Skeletal muscle satellite cell (primary cell): ENCODE results near the gene NADK.

Experiments
- H3K27me3 ChIP-seq: 2 replicates; pipeline ENCODE4 v1.7.0; 2013; ENCODE audit warnings: low read length; ENCODE audit not compliant: control insufficient read depth, insufficient read depth
- H3K36me3 ChIP-seq: 2 replicates; pipeline ENCODE4 v1.7.0; 2013; ENCODE audit warnings: mild to moderate bottlenecking, control low read depth, low read length; ENCODE audit not compliant: insufficient read depth
- H3K4me1 ChIP-seq: 2 replicates; pipeline ENCODE4 v1.7.0; 2013; ENCODE audit warnings: low read length; ENCODE audit not compliant: control insufficient read depth, insufficient read depth
- H3K4me2 ChIP-seq: 2 replicates; pipeline ENCODE4 v1.7.0; 2013; ENCODE audit warnings: mild to moderate bottlenecking, low read length
- H3K4me3 ChIP-seq: 2 replicates; pipeline ENCODE4 v1.7.0; 2013; ENCODE audit warnings: low read length
- H3K9ac ChIP-seq: 2 replicates; pipeline ENCODE4 v1.7.0; 2013; ENCODE audit warnings: mild to moderate bottlenecking, low read depth, low read length, moderate library complexity
- H3K9me3 ChIP-seq: replicated peaks from 2 replicates; pipeline ENCODE4 v1.7.0; 2013; ENCODE audit warnings: mild to moderate bottlenecking, control low read depth, low read length

Gene NADK

DNA sequence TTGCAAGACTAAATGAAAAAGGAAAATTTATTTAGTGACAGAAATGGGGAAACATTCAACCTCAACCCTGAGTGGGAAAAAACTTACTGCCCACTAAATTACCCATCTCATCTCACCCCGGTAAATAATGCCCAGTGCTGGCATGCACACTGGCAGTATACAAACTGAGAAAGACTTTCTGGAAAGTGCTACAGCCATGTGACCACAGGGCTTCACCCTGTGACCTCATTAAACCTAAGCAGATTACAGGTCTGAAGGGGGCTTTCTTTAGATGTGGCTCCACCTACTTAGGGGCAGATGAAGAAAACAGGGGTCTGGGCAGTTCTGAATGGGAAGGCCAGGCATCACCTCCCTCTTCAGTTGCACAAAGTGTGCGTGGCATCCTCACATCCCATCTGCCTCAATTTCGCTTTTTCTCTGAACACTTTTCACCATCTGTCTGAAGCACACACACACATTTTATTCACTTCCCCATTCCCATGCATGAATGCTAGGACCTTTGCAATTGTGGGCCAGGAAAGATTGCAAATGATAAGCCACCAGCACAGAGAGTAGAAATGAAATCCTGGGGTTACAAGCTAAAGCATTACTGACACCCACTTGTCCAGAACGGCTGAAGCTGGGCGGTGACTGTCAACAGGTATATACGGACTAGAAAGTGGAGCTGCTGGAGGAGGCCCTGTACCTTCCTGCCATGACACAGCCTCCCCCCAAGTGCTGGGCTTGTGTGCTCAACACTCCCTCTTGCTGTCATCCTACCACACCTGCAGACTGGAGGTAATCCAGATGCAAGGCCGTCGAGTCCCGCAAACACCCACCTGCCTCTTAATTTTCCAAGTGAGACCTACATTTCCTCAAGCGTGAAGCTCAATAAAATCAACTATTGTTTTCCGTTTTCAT, 2.7 kb downstream of the NADK start:
- Histone ChIP-seq H3K36me3 (peaks cover 19% of the 10 kb centered on the region), H3K9ac (no peak overlapping the region), H3K4me1 (peaks cover 38% of the 10 kb centered on the region), H3K4me2 (peak overlapping the region; percentile 48), H3K4me3 (no peak overlapping the region), H3K27me3 (no peaks in the 10 kb centered on the region), H3K9me3 (no peaks in the 10 kb centered on the region)

GRCh38 chr1:1773874-1774273, 4.4 kb downstream of the NADK start:
- Histone ChIP-seq H3K9me3 (no peaks in the 10 kb centered on the region), H3K4me2 (no peak overlapping the region), H3K27me3 (no peaks in the 10 kb centered on the region), H3K4me3 (no peak overlapping the region), H3K36me3 (peaks cover 19% of the 10 kb centered on the region), H3K4me1 (peaks cover 21% of the 10 kb centered on the region), H3K9ac (no peak overlapping the region)

DNA sequence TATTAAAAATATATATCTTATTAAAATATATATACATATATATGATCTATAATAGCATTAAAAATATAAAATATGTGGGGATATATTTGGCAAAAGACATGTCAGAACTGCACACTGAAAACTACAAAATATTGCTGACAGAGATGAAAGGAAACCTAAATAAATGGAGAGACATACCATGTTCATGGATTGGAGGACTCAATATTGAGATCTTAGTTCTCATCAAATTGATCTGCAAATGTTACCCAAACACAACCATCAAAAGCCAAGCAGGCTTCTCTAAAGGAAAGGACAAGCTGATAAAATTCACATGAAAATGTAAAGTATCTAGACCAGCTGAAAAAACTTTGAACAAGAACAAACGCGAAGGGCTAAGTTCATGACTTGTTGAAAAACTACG, 7.2 kb downstream of the NADK start:
- Histone ChIP-seq H3K36me3 (peaks cover 26% of the 10 kb centered on the region), H3K4me1 (peaks cover 9% of the 10 kb centered on the region), H3K9ac (no peak overlapping the region)

GRCh38 chr1:1770102-1770501, 8.2 kb downstream of the NADK start:
- H3K36me3 ChIP-seq, result peaks cover 23% of the 10 kb centered on the region
- no peaks in the 10 kb centered on the region for H3K4me1 ChIP-seq
- H3K9me3 ChIP-seq, result no peaks in the 10 kb centered on the region

More for the DNA sequence above, 7.2 kb downstream of the NADK start:
- Histone ChIP-seq H3K4me2 (no peak overlapping the region), H3K27me3 (no peaks in the 10 kb centered on the region), H3K4me3 (no peak overlapping the region), H3K9me3 (no peaks in the 10 kb centered on the region)

GRCh38 chr1:1768249-1768992, 9.8 kb downstream of the NADK start:
- Histone ChIP-seq H3K36me3 (peaks cover 38% of the 10 kb centered on the region), H3K4me3 (no peak overlapping the region), H3K27me3 (no peaks in the 10 kb centered on the region), H3K9ac (no peak overlapping the region), H3K4me2 (no peak overlapping the region), H3K4me1 (no peaks in the 10 kb centered on the region), H3K9me3 (no peaks in the 10 kb centered on the region)

More at GRCh38 chr1:1770102-1770501, 8.2 kb downstream of the NADK start:
- no peak overlapping the region for H3K4me3 ChIP-seq
- H3K27me3 ChIP-seq, result no peaks in the 10 kb centered on the region
- no peak overlapping the region for H3K4me2 ChIP-seq
- no peak overlapping the region for H3K9ac ChIP-seq

DNA sequence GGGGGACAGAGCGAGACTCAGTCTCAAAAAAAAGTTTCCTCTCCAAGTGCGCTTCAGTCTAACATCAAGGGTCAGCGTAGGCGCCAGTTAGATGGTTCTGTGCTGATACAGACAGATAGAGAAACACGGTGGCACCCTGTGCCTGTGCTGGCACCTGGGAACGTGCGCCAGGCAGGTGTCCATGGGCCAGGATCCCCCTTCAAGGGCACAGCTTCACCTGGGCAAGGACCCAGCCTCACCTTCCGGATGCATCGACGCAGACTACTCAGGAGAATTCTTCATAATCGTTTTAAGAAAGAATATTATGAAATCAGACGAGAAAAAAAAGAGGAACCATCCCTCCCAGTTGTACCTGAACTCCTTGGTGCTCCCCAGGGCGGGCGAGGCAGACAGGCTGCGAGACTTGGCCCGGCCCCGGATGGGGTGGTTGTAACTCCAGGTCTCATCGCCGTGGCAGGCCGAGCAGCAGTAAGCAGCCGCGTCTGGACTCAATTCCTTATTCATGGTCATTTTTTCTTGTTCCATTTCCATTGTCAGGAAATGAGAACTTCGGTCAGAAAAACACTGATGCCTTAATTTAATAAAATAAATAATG, 13.3 kb downstream of the NADK start:
- H3K9me3 ChIP-seq, result no peaks in the 10 kb centered on the region
- peaks cover 42% of the 10 kb centered on the region for H3K36me3 ChIP-seq
- no peak overlapping the region for H3K4me2 ChIP-seq
- no peaks in the 10 kb centered on the region for H3K27me3 ChIP-seq
- H3K4me1 ChIP-seq, result no peaks in the 10 kb centered on the region
- no peak overlapping the region for H3K9ac ChIP-seq
- H3K4me3 ChIP-seq, result no peak overlapping the region

DNA sequence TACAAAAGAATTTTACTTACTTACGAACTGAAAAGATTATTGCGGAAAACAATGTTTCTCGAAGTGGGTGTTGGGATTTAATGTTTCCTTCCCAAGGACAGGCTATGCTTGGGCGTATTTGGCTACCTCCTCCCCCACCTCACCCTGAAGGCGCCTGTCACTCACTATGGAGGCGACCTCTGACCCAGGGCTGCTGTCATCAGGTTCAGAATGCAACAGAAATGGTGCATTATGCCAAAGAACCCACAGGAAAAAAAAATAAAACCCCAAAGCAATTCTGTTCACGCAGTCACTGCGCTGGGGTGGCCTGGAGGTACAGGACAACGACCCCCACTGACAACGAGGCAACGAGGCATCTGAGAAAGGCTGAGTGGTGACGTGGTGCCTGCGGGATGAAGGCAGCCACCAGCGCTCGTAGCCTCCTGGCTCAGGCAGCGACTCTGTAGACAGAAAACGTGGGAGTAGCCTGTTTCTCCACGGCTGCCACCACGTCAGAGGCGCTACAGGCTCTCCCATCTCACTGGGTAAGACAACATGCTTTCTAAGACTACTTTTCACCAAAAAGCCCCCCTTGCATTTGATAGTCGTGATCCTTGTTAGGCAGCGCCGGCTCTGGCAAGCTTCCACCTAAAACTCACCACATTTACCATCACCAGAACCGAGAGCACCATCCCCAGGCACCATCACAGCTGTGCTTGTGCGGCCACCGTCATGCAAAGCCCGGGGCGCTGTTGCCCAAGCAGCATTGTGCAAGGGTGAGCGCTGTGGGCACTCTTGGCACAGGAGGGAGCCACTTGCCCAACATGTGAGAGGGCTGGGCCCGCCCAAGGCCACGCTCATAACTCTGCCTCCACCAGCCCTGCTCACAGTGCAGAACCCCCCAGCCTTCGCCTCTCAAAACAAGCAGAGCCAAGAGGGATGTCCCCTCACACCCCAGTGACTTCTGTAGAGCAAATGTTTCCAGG, 14.3 kb downstream of the NADK start:
- H3K4me1 ChIP-seq, result peaks cover 2% of the 10 kb centered on the region
- no peak overlapping the region for H3K4me3 ChIP-seq
- H3K27me3 ChIP-seq, result no peaks in the 10 kb centered on the region
- H3K9me3 ChIP-seq, result no peaks in the 10 kb centered on the region
- H3K36me3 ChIP-seq, result peaks cover 49% of the 10 kb centered on the region
- H3K4me2 ChIP-seq, result no peak overlapping the region
- H3K9ac ChIP-seq, result no peak overlapping the region

DNA sequence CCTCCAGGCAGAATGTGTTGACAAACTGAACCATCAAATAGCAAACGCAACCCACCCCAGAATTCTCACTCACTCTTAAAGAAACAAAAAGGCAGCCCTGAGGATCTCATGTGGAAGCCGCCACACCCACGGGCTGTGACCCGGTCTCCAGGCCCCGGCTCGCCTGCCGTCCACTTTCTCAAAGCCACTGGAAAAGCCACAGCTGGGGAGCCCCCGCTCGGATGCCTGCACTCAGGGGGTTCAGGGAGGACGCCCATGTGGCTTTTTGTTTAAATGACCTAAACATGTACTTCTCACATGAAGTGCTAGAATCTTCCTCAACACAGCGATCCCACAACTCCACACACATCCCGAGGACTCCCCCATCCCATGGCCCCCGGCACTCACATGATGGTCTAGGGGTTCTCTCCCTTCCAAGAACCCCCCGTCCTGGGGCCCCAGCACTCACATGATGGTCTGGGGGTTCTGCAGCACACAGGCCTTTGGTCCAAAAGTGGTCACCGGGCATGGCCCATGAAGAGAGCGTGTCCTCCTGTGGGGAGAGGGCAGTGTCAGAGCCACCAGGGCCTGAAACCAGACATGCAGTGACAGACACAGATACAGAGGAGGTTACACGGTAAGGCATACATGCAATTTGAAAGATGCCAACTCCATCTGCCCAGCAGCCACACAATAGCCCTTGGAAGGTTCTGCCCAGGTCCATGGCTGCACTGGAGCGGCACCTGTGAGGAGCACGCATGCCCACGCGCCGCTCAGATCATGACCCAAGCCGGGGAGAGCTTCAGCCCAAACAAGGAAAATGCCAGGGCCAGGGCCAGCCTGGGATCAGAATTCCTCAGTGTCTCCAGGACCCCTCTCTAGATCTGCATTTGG, 16.5 kb downstream of the NADK start:
- no peaks in the 10 kb centered on the region for H3K9me3 ChIP-seq
- no peaks in the 10 kb centered on the region for H3K27me3 ChIP-seq
- peaks cover 51% of the 10 kb centered on the region for H3K36me3 ChIP-seq
- no peak overlapping the region for H3K9ac ChIP-seq
- peaks cover 5% of the 10 kb centered on the region for H3K4me1 ChIP-seq
- no peak overlapping the region for H3K4me3 ChIP-seq
- H3K4me2 ChIP-seq, result no peak overlapping the region

GRCh38 chr1:1760715-1761114, 17.6 kb downstream of the NADK start:
- no peak overlapping the region for H3K4me3 ChIP-seq
- H3K36me3 ChIP-seq, result peaks cover 60% of the 10 kb centered on the region
- H3K4me1 ChIP-seq, result peaks cover 5% of the 10 kb centered on the region

DNA sequence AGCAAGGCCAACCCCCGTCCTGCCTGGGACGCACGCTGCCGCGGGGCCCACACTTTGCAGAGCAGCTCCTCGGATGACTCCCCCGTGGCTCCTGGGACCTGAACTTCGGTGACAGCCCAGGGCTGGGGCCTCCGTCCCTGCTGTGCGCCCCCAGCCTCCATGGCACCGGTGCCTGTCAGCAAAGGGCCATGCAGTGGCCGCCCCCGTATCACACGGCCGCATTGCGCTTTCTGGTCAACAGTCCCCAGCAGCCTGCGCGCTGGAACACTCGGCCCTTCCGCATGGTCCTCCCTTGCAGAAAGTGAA, 18.0 kb downstream of the NADK start:
- no peaks in the 10 kb centered on the region for H3K9me3 ChIP-seq
- no peak overlapping the region for H3K4me2 ChIP-seq
- no peak overlapping the region for H3K4me3 ChIP-seq
- peaks cover 63% of the 10 kb centered on the region for H3K36me3 ChIP-seq
- no peaks in the 10 kb centered on the region for H3K27me3 ChIP-seq
- H3K4me1 ChIP-seq, result peaks cover 5% of the 10 kb centered on the region
- H3K9ac ChIP-seq, result no peak overlapping the region

More at GRCh38 chr1:1760715-1761114, 17.6 kb downstream of the NADK start:
- no peaks in the 10 kb centered on the region for H3K9me3 ChIP-seq
- no peak overlapping the region for H3K9ac ChIP-seq
- H3K27me3 ChIP-seq, result no peaks in the 10 kb centered on the region
- H3K4me2 ChIP-seq, result no peak overlapping the region
